Calu3 (cell line): ENCODE results near the gene FRMD6. TPM values are rescaled to one million over a fixed set of nuclear protein-coding genes. Genes with fewer than 3 reads are reported as not detected.

Source experiments
- BruUV-seq: library from RNA; stranded (reverse); fragments of 400-500 nt; replicated peaks from 2 replicates; lab custom pipeline; 2021; lab: Mats Ljungman, UMichigan
- CTCF ChIA-PET: fragments of 300-600 bp; sonication (Branson Sonifier 250); formaldehyde crosslinking; loops from one replicate; lab custom pipeline; 2022; ENCODE audit warnings: antibody characterized with exemption; lab: Charles Lee
- DNase-seq: peaks from one replicate; pipeline ENCODE4 v3.0.0; 2022
- H3K27ac Mint-ChIP-seq: one replicate; pipeline ENCODE4 v1.8.0; 2022; ENCODE audit warnings: mixed read lengths; ENCODE audit not compliant: unreplicated experiment
- H3K27me3 Mint-ChIP-seq: one replicate; pipeline ENCODE4 v1.8.0; 2022; ENCODE audit warnings: mixed read lengths; ENCODE audit not compliant: unreplicated experiment
- H3K36me3 Mint-ChIP-seq: one replicate; pipeline ENCODE4 v1.8.0; 2022; ENCODE audit warnings: mild to moderate bottlenecking, moderate library complexity, mixed read lengths; ENCODE audit not compliant: insufficient read depth, unreplicated experiment
- H3K4me1 Mint-ChIP-seq: one replicate; pipeline ENCODE4 v1.8.0; 2022; ENCODE audit warnings: mild to moderate bottlenecking, low read depth, mixed read lengths; ENCODE audit not compliant: unreplicated experiment
- H3K4me3 Mint-ChIP-seq: one replicate; pipeline ENCODE4 v1.8.0; 2022; ENCODE audit warnings: mild to moderate bottlenecking, low read depth, moderate library complexity, mixed read lengths; ENCODE audit not compliant: unreplicated experiment
- H3K9me3 Mint-ChIP-seq: one replicate; pipeline ENCODE4 v1.8.0; 2022; ENCODE audit warnings: low read depth, mixed read lengths; ENCODE audit not compliant: unreplicated experiment
- CTCF ChIP-seq: fragments of 200-600 bp; IDR thresholded peaks from one replicate; pipeline ENCODE4 v1.8.0; 2022; ENCODE audit warnings: antibody characterized with exemption; ENCODE audit not compliant: unreplicated experiment
- intact Hi-C: fragments of 100-400 bp; cut with micrococcal nuclease; formaldehyde crosslinking; loops from one replicate; pipeline ENCODE4 v1.10.0; 2022; ENCODE audit not compliant: unreplicated experiment
- total RNA-seq: library from RNA; stranded (reverse); gene quantifications from 2 replicates; pipeline ENCODE4 v1.2.3, GENCODE V29; 2022

Gene FRMD6
- total RNA-seq, 1 experiment from 2014 or later = 33.3 TPM

- peak; percentile 58 for DNase-seq
- intact Hi-C loops = loop anchor here (1.0 kb wide), 2 partner anchors 123 to 493 kb away; no protein-coding TSS in a partner anchor
- no peak overlapping the region for H3K27ac Mint-ChIP-seq
- H3K9me3 Mint-ChIP-seq = no peaks in the 10 kb centered on the region
- no peaks in the 10 kb centered on the region for H3K27me3 Mint-ChIP-seq
- CTCF ChIA-PET = interaction anchor here (0.5 to 2.3 kb wide), 8 partner anchors 25 to 534 kb away, joined by 3 to 17 read pairs (median 3); partner anchors contain the start of gene FRMD6
- BruUV-seq = no TSS peak
- peaks cover 19% of the 10 kb centered on the region for H3K4me1 Mint-ChIP-seq
- peak overlapping the region; percentile 4 for H3K4me3 Mint-ChIP-seq
- peak; percentile 60 for TF ChIP-seq CTCF
- peaks cover 7% of the 10 kb centered on the region for H3K36me3 Mint-ChIP-seq
Observed at GRCh38 chr14:51776102-51776894, 124.6 kb downstream of the FRMD6 start.

DNA sequence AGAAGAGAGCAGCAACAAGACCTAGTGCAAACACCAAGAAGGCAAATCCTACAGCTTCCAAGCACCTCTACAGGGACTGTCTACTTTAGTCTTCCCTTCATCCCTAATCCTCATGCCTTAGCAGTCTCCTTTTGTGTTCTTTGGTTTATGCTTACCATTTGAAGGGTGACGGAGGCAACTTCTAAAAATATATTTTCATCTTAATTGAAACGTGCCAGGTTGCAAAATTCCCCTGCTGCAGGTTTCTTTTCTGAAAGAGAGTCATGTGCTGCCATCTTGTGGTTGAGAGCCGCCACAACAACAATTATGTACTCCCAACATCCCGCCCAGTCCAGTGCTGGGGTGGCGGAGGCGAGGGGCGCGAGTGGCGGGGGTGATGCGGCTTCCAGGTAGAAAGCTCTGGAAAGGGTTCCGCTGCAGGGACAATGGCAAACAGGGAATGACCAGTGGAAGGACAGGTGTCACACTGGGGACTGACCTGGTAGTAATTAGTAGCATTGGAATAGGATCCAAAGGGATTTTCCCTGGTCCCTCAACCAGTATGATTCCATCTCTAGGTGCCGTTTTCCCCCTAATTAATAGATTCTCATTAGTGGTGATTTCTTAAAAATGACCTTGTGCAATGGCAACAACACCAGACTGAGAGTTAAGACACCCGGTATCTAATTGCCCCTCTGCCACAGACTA is 128.4 kb downstream of the FRMD6 start:
- peak overlapping the region; percentile 35 for H3K4me3 Mint-ChIP-seq
- peaks cover under 1% of the 10 kb centered on the region for H3K36me3 Mint-ChIP-seq

More for the DNA sequence above, 128.4 kb downstream of the FRMD6 start:
- Mint-ChIP-seq H3K27ac (no peak overlapping the region), H3K27me3 (peaks cover 10% of the 10 kb centered on the region), H3K9me3 (peaks cover under 1% of the 10 kb centered on the region), H3K4me1 (peaks cover 19% of the 10 kb centered on the region)
- TF ChIP-seq CTCF = peak; percentile 75
- peak; percentile 67 for DNase-seq
- intact Hi-C loops = loop anchor here (1.0 to 10.0 kb wide), 2 partner anchors 497 to 825 kb away; no protein-coding TSS in a partner anchor
- no TSS peak for BruUV-seq
- CTCF ChIA-PET = interaction anchor here (0.6 to 1.3 kb wide), 4 partner anchors 28 to 496 kb away, joined by 3 to 5 read pairs (median 4); partner anchors contain the start of gene FRMD6

Other genes with a start within 250 kb of the FRMD6 start
- gene GNG2, start 208.7 kb downstream of the FRMD6 start, total RNA-seq = not detected in 2 replicates